ENCODE measurements around the gene SLC14A1.

GRCh38 chr18:45764000-45764686 lies 40.2 kb downstream of the SLC14A1 start:
- no peak for TF ChIP-seq CREB1 (IDR thresholded peaks at IDR 0.05; ENCODE audit: low read depth)
- TF ChIP-seq ZBTB7A (IDR thresholded peaks at IDR 0.05; ENCODE audit: low read depth), result no peak
- no peak for TF ChIP-seq YY1 (IDR thresholded peaks at IDR 0.05; ENCODE audit: low read depth)
- no peak for TF ChIP-seq TCF12 (IDR thresholded peaks at IDR 0.05; ENCODE audit: low read depth)
- no peak for TF ChIP-seq EP300 (IDR thresholded peaks at IDR 0.05; ENCODE audit: borderline replicate concordance)
- no peak for TF ChIP-seq REST (IDR thresholded peaks at IDR 0.05; ENCODE audit: low read depth)
- no peak for TF ChIP-seq USF1 (IDR thresholded peaks at IDR 0.05)
- TF ChIP-seq MAX (IDR thresholded peaks at IDR 0.05), result no peak
- no peak for TF ChIP-seq TEAD4 (IDR thresholded peaks at IDR 0.05)
- no peak for TF ChIP-seq CEBPB (IDR thresholded peaks at IDR 0.05)
- TF ChIP-seq TAF1 (IDR thresholded peaks at IDR 0.05; ENCODE audit: low read depth), result no peak
- no peak for TF ChIP-seq RAD21 (IDR thresholded peaks at IDR 0.05; ENCODE audit: low read depth)
